B cell (primary cell): Measurements from ENCODE around the gene SH3GL1. TPM values are rescaled to one million over a fixed set of nuclear protein-coding genes. Genes with fewer than 3 reads are reported as not detected.

Experiments used
- ATAC-seq: fragments of 200-7000 bp; cut with Tn5 transposase; one replicate; pipeline ENCODE4 v1.10.0; 2021; ENCODE audit warnings: low read depth, mild to moderate bottlenecking, moderate number of reproducible peaks, moderate library complexity
- CTCF ChIA-PET: fragments of 350-600 bp; sonication (Branson Sonifier 250); formaldehyde crosslinking; loops from one replicate; lab custom pipeline; 2021; ENCODE audit warnings: antibody characterized with exemption, inconsistent platforms; lab: Charles Lee
- POLR2A ChIA-PET: fragments of 350-600 bp; sonication (Branson Sonifier 250); formaldehyde crosslinking; loops from one replicate; lab custom pipeline; 2021; ENCODE audit warnings: antibody characterized with exemption; lab: Charles Lee
- DNase-seq: peaks from one replicate; pipeline ENCODE4 v3.0.0; 2013
- H2AFZ ChIP-seq: 2 replicates; pipeline ENCODE4 v1.6.1; 2012; ENCODE audit warnings: mild to moderate bottlenecking, low read depth, low read length; ENCODE audit not compliant: insufficient read depth, poor library complexity, severe bottlenecking
- H3K27ac ChIP-seq, 2 donors: 1 replicate in 1 of 2; 2 replicates in 1 of 2; pipeline ENCODE4 v1.5.1; 2012 to 2013; ENCODE audit warnings: low read length in 2 of 2, mild to moderate bottlenecking in 2 of 2, moderate library complexity in 1 of 2
- H3K27me3 ChIP-seq, 4 experiments: fragments of 200-600 bp in 1 of 4; sonication (generic) in 1 of 4; replicated peaks in 1 of 4; 1 replicate in 2 of 4; 2 replicates in 2 of 4; pipeline versions ENCODE4 v1.6.1 to v1.7.0; 2013 to 2016; ENCODE audit warnings: low read length in 3 of 4, mild to moderate bottlenecking in 2 of 4, mixed read lengths in 1 of 4, moderate library complexity in 1 of 4; ENCODE audit not compliant: insufficient read depth in 4 of 4, control insufficient read depth in 3 of 4; ENCODE audit errors: control extremely low read depth in 1 of 4
- H3K36me3 ChIP-seq, 2 experiments: replicated peaks in 1 of 2; 1 replicate in 1 of 2; 2 replicates in 1 of 2; pipeline versions ENCODE4 v1.6.1 to v1.7.1; 2013; ENCODE audit warnings: low read length in 1 of 2; ENCODE audit not compliant: insufficient read depth in 2 of 2, control insufficient read depth in 1 of 2; ENCODE audit errors: control extremely low read depth in 1 of 2, extremely low read depth in 1 of 2
- H3K4me1 ChIP-seq, 2 donors: fragments of 200-600 bp in 1 of 2; sonication (generic) in 1 of 2; 1 replicate in 1 of 2; 2 replicates in 1 of 2; pipeline versions ENCODE4 v1.5.1 to v1.6.1; 2013 to 2017; ENCODE audit warnings: low read length in 2 of 2; ENCODE audit not compliant: control insufficient read depth in 2 of 2, insufficient read depth in 2 of 2
- H3K4me2 ChIP-seq: replicated peaks from 2 replicates; pipeline ENCODE3; 2012; ENCODE audit warnings: mild to moderate bottlenecking, low read depth, low read length; ENCODE audit not compliant: poor library complexity, severe bottlenecking
- H3K4me3 ChIP-seq, 5 experiments: fragments of 200-600 bp in 1 of 5; sonication (generic) in 1 of 5; 1 replicate in 3 of 5; 2 replicates in 2 of 5; pipeline versions ENCODE4 v1.5.1 to v1.7.0; 2011 to 2016; ENCODE audit warnings: low read length in 4 of 5, mild to moderate bottlenecking in 4 of 5, low read depth in 2 of 5, control low read depth in 1 of 5, moderate library complexity in 1 of 5; ENCODE audit not compliant: insufficient read depth in 1 of 5; ENCODE audit errors: control extremely low read depth in 1 of 5, extremely low read depth in 1 of 5
- H3K79me2 ChIP-seq: fragments of 200-600 bp; sonication (generic); one replicate; pipeline ENCODE4 v1.6.0; 2016; ENCODE audit warnings: low read length; ENCODE audit not compliant: control insufficient read depth, insufficient read depth
- H3K9ac ChIP-seq: fragments of 200-600 bp; sonication (generic); 2 replicates; pipeline ENCODE4 v1.6.1; 2017; ENCODE audit warnings: mild to moderate bottlenecking, low read length, moderate library complexity
- H3K9me3 ChIP-seq, 3 donors: one replicate each; pipeline versions ENCODE4 v1.6.1 to v1.7.1; 2013; ENCODE audit warnings: low read length in 2 of 3; ENCODE audit not compliant: control insufficient read depth in 2 of 3, insufficient read depth in 1 of 3; ENCODE audit errors: control extremely low read depth in 1 of 3
- H4K20me1 ChIP-seq: 2 replicates; pipeline ENCODE4 v1.6.0; 2012; ENCODE audit warnings: mild to moderate bottlenecking, low read length; ENCODE audit not compliant: insufficient read depth, control insufficient read depth, poor library complexity, severe bottlenecking
- H3K27ac Mint-ChIP-seq: one replicate; pipeline ENCODE4 v1.8.0; 2021; ENCODE audit warnings: mixed read lengths
- H3K27me3 Mint-ChIP-seq: one replicate; pipeline ENCODE4 v1.8.0; 2021; ENCODE audit warnings: mixed read lengths
- H3K4me1 Mint-ChIP-seq: one replicate; pipeline ENCODE4 v1.8.0; 2021; ENCODE audit warnings: mixed read lengths
- H3K4me3 Mint-ChIP-seq: one replicate; pipeline ENCODE4 v1.8.0; 2021; ENCODE audit warnings: mixed read lengths
- H3K9me3 Mint-ChIP-seq: one replicate; pipeline ENCODE4 v1.8.0; 2022; ENCODE audit warnings: mixed read lengths; ENCODE audit not compliant: insufficient read depth
- EZH2 ChIP-seq: IDR thresholded peaks from 2 replicates; pipeline ENCODE4 v1.6.1; 2012; ENCODE audit warnings: borderline replicate concordance, low read depth, mild to moderate bottlenecking, moderate library complexity, low read length; ENCODE audit not compliant: insufficient read depth, poor library complexity, severe bottlenecking
- WGBS: methylation state at CpG from one replicate; pipeline ENCODE4 v1.1.5; 2013; ENCODE audit warnings: missing lambda C conversion rate; ENCODE audit not compliant: insufficient coverage; 5-methylcytosine and 5-hydroxymethylcytosine counted together
- intact Hi-C: fragments of 100-400 bp; cut with micrococcal nuclease; formaldehyde crosslinking; loops from one replicate; pipeline ENCODE4 v1.10.0; 2022
- polyA plus RNA-seq: library from polyadenylated mRNA; depleted of rRNA; stranded (reverse); fragments of >200 nt; gene quantifications from 2 replicates; pipeline ENCODE4 v1.2.3, GENCODE V29; 2012
- total RNA-seq, 2 donors: library from RNA; stranded (reverse); fragments of 120-200 nt in 1 of 2; gene quantifications; 1 replicate in 1 of 2; 2 replicates in 1 of 2; pipeline versions ENCODE4 v1.2.3 to v1.2.4, GENCODE V29; 2013 to 2022
- TF ChIP-seq, protein P1 (sequence below): fragments of 200-600 bp; IDR thresholded peaks from one replicate; pipeline ENCODE4 v1.8.0; 2022; ENCODE audit warnings: antibody characterized with exemption, mild to moderate bottlenecking

SH3GL1 gene
- total and polyA plus RNA-seq, 2 donors (not counting 1 experiment from before 2014, with no cell fraction given), result 37.2 to 42.4 TPM

DNA sequence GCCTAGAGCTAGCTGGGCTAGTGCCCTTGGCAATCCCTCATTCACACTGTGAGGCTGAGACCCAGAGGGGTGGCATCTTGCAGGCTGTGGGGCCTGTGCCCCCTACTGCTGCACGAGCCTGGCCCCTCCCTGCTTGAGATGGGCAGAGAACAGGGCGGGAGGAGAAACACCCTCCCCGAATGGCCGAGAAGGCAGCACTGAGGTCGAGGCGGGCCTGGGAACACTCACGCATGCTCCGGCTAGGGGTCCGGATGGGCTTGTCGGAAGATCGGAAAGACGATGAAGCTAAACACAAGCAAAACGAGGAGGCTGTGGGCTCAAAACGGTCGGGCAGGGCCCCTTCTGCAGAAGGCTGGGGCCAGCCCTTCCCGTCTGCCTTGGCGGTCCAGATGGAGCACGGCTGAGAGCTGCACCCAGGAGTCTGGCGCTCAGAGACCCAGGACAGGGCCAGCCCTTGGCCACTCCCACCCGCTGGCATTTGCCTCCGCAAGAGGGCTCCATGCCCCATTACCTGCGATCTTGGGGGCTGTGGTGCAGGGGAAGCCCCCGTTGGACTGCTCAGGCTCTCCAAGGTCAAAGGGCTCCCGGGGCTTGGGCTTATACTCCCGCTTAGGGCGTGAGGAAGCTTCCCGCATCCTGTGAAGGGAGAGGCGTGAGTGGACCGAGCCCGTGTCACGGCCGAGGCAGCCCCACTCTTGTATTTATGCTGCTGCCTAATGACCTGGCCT lies 38.1 kb downstream of the SH3GL1 start:
- Histone ChIP-seq H3K4me3 (no peak overlapping the region), H3K36me3 (peaks cover 0 to 64% of the 10 kb centered on the region in 2 experiments), H3K79me2 (no peaks in the 10 kb centered on the region), H3K9me3 (no peaks in the 10 kb centered on the region), H3K4me1 (no peaks in the 10 kb centered on the region), H3K27ac (no peak overlapping the region), H4K20me1 (no peaks in the 10 kb centered on the region), H3K4me2 (no peak overlapping the region), H2AFZ (no peak overlapping the region), H3K27me3 (no peaks in the 10 kb centered on the region), H3K9ac (no peak overlapping the region)
- ChIA-PET CTCF (interaction anchor here (1.0 to 1.9 kb wide), 2 partner anchors 10 to 18 kb away, joined by 3 to 5 read pairs; no protein-coding TSS in a partner anchor), POLR2A (interaction anchor here (1.2 to 1.4 kb wide), 3 partner anchors 9 to 38 kb away, joined by 3 read pairs; partner anchors contain the start of gene SH3GL1)
- WGBS, result 93% methylated on average over 32 of the region's 32 CpGs
- H3K4me1 Mint-ChIP-seq, result peaks cover 2% of the 10 kb centered on the region
- no peak overlapping the region for H3K27ac Mint-ChIP-seq
- intact Hi-C loops, result loop anchor here (2.0 kb wide), 1 partner anchor 17 kb away; no protein-coding TSS in a partner anchor
- TF ChIP-seq EZH2, result no peak
- TF ChIP-seq, protein P1, sequence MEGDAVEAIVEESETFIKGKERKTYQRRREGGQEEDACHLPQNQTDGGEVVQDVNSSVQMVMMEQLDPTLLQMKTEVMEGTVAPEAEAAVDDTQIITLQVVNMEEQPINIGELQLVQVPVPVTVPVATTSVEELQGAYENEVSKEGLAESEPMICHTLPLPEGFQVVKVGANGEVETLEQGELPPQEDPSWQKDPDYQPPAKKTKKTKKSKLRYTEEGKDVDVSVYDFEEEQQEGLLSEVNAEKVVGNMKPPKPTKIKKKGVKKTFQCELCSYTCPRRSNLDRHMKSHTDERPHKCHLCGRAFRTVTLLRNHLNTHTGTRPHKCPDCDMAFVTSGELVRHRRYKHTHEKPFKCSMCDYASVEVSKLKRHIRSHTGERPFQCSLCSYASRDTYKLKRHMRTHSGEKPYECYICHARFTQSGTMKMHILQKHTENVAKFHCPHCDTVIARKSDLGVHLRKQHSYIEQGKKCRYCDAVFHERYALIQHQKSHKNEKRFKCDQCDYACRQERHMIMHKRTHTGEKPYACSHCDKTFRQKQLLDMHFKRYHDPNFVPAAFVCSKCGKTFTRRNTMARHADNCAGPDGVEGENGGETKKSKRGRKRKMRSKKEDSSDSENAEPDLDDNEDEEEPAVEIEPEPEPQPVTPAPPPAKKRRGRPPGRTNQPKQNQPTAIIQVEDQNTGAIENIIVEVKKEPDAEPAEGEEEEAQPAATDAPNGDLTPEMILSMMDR, result no peak
- DNase-seq (peak; percentile 25), ATAC-seq (no peak)
- no peaks in the 10 kb centered on the region for H3K27me3 Mint-ChIP-seq
- no peak overlapping the region for H3K4me3 Mint-ChIP-seq
- no peaks in the 10 kb centered on the region for H3K9me3 Mint-ChIP-seq
